T47D (cell line): Measurements from ENCODE around the gene NADK.

Experiments
- DNase-seq, 2 experiments: peaks; one replicate each; pipeline versions ENCODE4 v3.0.0 to v3.0.0-alpha.2; 2011 to 2012; ENCODE audit warnings: low read depth in 1 of 2, low spot score in 1 of 2
- JUND ChIP-seq: IDR thresholded peaks from 2 replicates; pipeline ENCODE4 v1.6.1; 2012; ENCODE audit warnings: low read depth
- in situ Hi-C: cut with HindIII; loops from 2 replicates; pipeline ENCODE4 v1.10.0; 2016; ENCODE audit warnings: low sequenced_read_pairs, low pct_unique_long_range_greater_than_20kb

NADK gene, protein sequence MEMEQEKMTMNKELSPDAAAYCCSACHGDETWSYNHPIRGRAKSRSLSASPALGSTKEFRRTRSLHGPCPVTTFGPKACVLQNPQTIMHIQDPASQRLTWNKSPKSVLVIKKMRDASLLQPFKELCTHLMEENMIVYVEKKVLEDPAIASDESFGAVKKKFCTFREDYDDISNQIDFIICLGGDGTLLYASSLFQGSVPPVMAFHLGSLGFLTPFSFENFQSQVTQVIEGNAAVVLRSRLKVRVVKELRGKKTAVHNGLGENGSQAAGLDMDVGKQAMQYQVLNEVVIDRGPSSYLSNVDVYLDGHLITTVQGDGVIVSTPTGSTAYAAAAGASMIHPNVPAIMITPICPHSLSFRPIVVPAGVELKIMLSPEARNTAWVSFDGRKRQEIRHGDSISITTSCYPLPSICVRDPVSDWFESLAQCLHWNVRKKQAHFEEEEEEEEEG

DNA sequence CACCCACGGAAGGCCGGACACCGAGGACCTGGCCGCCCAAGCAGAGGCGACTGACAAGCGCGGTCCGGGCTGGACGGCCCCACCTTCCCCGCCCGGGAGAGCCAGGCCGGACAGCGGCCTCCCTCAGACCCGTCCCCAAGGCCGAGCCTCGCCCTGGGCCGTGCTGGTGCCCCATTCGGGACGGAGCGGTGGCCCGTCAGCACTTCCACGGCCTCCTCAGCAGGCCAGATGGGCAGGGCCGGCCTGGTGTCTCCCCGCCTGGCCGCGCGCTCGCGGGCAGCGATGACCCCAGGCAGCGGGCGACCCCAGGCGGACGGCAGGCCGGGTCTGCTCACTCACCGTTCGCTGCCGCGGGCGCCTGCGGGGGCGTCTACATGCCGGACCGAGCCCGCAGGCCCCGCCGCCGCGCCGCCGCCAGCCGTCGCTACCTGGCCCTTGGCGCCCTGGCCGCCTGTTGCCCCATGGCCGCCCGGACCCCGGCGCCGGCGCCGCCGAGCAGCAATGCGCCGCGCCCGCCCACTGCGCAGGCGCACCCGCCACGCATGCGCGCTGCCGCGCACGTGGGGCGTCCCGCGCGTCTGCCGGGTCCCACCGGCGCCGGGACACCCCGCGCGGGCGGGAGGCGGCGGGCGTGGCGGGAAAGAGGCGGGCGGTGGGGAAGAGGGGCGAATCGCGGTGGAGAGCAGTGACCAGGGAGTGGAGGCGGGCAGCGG lies at the start of gene NADK:
Gene NADK (minus strand): TSS at position 521 of the 713 bp plus-strand sequence. CDS start 13,064 bp downstream, outside the sequence.
- in situ Hi-C loops, result no loop called here
- peak; percentile 67 to 76 for DNase-seq
- no peak for TF ChIP-seq JUND

DNA sequence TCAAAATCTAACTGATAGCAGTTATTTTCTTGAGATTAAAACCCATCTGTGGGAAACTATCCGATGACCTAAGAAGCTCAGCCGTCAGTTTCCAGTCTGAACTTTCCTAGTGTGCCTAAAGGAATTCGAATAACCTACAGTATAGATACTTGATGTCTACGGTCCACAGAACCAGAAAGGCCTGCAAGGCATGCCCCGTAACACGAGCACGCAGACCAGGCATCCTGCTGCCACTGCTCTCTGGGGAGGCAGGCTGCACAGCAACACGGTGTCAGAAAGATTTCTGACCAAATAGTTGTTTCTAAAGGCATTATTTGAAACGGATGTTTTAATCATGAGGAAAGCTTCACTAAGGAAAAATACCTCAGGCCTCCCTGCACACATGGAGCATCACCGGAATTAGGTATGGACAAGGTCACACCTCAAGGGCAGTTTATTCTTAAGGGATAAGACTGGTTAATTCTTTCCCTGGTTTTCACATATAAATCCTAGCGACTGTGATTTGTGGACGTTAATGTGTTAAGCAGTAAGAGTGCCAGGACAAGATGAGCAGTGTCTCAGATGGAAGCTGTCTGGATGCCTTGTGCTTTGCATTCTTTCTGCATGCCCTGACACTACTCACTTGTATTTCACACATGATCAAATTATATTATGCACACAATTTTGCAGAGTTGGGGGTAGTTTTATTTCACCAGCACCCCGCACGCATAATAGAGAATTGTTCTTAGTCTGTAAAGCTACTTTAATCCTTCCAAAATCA lies 49.0 kb upstream of the NADK start:
- in situ Hi-C loops, result no loop called here
- TF ChIP-seq JUND, result no peak
- no peak for DNase-seq

DNA sequence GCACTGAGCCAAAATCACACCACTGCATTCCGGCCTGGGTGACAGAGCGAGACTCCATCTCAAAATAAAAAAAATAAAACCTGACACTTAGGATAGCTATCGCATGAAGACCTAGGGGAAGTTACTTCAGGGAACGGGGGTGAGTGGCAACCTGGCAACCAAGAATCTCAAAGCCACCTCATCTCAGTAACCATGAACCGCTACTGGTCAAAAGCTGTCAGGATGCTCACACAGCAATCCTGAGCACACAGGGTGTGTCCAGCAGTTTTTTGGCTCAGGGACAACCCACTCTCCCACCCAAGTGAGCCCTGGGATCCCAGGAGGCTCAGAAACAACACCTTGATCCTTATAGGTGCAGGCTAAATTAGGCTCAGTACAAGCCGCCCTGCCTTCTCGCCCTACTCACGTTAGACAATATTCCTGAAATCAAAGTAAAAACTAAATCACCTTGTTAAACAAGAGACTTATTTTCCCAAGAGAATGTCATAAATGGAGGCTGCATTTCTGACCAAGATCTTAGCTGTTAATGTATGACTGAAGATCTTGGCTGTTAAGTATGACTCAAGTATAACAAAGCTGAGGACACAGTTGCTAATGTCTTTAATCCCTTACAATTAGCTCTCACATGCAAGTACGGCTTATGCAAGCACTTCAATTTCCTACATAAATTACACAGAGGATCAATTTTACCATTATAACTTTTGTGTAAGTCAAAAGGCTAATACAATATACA lies 48.3 kb upstream of the NADK start:
- no peak for DNase-seq
- in situ Hi-C loops, result no loop called here
- TF ChIP-seq JUND, result no peak

DNA sequence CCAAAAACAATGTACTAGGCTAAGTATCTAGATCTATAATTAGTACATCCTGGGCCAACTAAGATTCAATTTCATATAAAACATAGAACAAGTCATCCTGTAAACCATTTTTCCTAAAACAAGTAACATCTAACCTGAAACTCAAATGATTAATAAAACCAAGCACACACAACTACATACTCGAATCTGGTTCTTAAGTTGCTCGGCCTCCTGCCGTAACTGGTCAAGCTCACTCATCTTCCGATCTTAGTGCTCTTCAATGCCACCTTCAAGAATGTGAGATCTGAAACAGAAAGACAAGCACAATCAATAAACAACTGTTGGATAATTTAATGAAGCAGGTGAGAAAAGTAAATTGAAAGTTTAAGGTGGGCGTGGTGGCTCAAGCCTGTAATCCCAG lies 46.9 kb upstream of the NADK start:
- DNase-seq, result no peak
- no peak for TF ChIP-seq JUND
- in situ Hi-C loops, result no loop called here

DNA sequence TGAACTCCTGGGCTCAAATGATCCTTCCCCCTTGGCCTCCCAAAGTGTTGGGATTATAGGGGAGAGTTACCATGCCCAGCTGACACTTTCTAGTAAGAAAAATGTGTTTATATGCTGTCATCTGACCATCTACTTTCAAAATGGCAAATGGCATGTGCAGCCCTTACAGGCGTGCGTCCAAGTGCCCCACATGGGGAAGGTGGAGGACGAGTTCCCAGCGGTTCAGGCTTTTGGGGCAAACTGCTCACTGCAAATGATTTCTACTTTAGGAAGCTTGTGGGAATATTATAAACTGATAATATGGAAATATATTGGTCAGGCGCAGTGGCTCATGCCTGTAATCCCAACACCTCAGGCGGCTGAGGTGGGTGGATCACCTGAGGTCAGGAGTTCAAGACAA lies 41.5 kb upstream of the NADK start:
- in situ Hi-C loops, result no loop called here
- no peak for DNase-seq
- TF ChIP-seq JUND, result no peak

DNA sequence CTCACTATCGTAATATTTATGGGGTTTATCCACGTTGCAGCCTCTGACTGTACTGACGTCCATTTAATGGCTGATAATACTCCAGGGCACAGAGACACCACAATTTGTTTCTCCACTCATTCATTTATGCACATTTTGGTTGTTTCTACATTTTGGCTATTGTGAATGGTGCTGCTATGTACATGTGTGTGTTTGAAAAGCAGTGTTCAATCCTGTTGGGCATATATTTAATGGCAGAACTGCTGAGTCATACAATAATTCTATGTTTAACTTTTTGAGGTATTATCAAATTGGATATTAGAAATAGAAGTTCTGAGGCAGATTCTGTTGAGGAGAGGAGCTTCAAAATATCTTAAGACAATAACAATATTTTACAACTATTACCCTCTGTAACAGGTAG lies 39.0 kb upstream of the NADK start:
- no peak for TF ChIP-seq JUND
- no peak for DNase-seq
- in situ Hi-C loops, result no loop called here

DNA sequence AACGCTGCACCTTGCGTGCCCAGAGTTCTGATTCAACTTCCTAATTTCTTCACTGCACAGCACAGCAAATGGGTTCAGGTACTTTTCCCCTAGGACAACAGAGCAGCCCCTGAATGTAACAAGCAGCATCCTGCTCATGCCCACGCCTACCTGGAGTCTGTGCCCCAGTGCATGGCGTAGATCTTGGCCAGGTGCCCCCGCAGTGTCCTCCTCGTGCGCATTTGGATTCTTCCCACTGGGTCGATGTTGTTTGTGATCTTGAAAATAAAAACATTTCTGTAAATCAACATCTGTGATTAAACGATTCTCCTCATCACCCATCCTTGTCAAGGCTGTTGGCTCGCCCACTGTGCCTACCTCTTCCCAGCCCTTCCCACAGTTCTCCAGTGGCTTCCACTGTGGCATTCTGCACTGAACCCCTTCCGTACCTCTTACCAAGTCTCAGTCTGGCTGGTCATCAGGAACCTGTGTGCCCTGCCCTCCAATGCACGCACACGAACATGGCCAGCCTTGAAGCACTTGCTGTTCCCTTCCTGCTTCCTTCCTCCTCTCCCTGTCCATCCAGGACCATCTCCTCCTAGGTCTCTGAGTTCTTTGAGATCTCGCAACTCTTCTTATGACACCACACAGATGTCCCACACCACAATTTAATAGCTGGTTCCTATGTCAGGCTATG lies 37.5 kb upstream of the NADK start:
- no peak for TF ChIP-seq JUND
- DNase-seq, result no peak

DNA sequence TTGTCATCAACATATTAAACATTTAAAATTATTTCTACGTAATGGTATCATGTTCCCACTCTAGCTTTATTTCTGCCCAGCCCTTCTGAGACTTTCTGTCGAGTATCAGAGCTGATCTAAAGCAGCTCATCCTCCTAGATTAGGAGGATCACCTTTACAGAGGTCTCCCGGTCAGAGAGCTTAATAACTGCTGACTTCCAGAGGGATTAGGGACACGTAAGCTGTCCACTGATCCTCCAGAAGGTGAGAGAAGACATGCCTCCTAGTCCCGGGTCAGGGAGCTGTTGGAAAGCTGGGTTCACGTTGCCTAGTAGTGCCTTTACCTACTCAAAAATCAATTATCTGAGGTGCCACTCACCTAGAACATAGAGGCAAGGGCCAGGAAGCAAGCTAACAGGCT lies 31.2 kb upstream of the NADK start:
- DNase-seq, result no peak
- in situ Hi-C loops, result no loop called here
- no peak for TF ChIP-seq JUND

More for the DNA sequence above, 37.5 kb upstream of the NADK start:
- in situ Hi-C loops, result no loop called here

DNA sequence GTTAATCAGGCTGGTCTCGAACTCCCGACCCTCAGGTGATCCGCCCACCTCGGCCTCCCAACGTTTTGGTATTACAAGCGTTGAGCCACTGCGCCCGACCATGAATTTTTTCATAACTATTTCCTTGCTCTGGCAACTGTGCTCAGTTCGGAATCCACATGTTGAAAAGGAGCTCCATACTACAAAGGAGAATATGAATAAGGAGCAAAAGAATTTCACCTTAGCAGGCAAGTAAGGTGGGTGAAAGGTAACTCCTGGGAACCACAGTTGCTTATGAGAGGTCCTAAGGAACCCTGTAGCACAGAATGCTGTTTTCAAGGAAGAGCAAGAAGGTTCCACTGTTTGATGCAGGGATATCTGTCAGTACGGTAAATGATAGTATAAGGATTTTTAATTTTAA lies 29.9 kb upstream of the NADK start:
- in situ Hi-C loops, result no loop called here
- TF ChIP-seq JUND, result no peak
- DNase-seq, result no peak

DNA sequence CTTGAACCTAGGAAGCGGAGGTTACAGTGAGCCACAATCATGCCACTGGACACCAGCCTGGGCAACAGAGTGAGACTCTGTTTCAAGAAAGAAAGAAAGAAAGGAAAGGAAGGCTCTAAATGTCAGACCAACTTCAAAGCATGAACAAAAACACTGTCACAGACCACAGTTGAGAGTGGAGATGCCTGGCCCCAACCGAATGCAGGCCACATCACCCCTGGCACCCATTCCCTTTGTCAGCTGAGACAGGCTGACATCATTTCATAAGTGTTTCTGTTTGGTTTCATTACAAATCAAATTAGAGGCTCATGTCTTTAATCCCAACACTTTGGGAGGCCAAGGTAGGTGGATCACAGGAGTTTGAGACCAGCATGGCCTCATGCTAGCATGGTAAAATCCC lies 28.6 kb upstream of the NADK start:
- no peak for TF ChIP-seq JUND
- DNase-seq, result no peak
- in situ Hi-C loops, result no loop called here

DNA sequence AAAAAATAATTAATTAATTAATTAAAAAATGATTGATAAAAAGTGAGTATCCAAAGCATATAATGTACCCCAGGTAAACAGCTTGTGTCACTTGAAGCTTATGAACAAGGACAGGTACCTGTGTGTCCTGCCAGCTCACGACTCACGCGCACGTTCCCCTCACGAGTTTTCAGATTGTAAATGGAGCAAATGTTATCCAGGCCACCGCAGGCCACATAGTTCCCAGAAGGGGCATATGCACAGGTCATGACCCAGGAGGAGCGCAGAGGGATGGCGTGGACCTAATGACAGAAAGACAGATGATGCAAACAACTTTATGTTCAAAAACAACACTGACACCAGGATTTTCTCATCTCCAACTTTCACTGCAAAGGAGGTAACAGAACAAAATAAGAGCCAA lies 26.0 kb upstream of the NADK start:
- DNase-seq, result no peak
- in situ Hi-C loops, result no loop called here
- TF ChIP-seq JUND, result no peak

DNA sequence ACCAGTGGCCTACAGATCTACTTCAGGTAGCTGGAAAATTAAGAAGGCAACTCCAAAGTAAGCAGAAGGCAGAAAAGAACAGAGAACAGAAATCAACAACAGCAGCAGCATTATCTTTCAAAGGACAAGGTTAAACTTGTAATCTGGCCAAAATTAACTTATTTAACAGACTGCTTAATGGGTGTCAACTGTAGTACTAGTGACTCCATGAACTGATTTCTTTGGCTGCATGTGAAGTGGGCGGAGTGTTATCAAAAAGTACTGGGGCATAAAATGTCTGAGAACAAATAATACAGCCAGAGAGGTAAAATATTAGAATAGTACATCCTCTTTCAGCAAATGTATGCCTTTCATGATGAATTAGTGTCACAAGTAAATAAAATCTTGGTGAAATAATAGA lies 24.6 kb upstream of the NADK start:
- in situ Hi-C loops, result no loop called here
- DNase-seq, result no peak
- TF ChIP-seq JUND, result no peak
